Fibroblast of lung (primary cell): ENCODE data around the gene SBNO2.

Experiments used
- CTCF ChIP-seq, 2 donors: IDR thresholded peaks in 1 of 2; conservative IDR thresholded peaks in 1 of 2; 1 replicate in 1 of 2; 2 replicates in 1 of 2; pipeline ENCODE4 v1.5.1; 2011 to 2012; ENCODE audit warnings: low read length in 2 of 2, control low read depth in 1 of 2, inconsistent platforms in 1 of 2, low read depth in 1 of 2, mild to moderate bottlenecking in 1 of 2
- EZH2 ChIP-seq: IDR thresholded peaks from 2 replicates; pipeline ENCODE4 v1.5.1; 2012; ENCODE audit warnings: low read length, control low read depth, mild to moderate bottlenecking; ENCODE audit errors: missing control alignments

- TF ChIP-seq CTCF (conservative IDR thresholded peaks at IDR 0.05 in 1 of 2, IDR thresholded peaks at IDR 0.05 in 1 of 2; ENCODE audit: low read depth in 1 of 2, low read length in 2 of 2) (no peak), EZH2 (no peak)
Measured at GRCh38 chr19:1218751-1219567, 44.9 kb upstream of the SBNO2 start.
